IPS-18a (cell line): Measurements from ENCODE around the gene MED15.
"Not testable (repeated sequence)": the region's sequence is repeated elsewhere in the genome, so short reads cannot be mapped to it uniquely, and the experiment has no call there.

Source experiments
- H3K27ac ChIP-seq: one replicate; pipeline ENCODE4 v1.5.1; 2013; ENCODE audit warnings: low read length
- H3K27me3 ChIP-seq: one replicate; pipeline ENCODE4 v1.6.1; 2013; ENCODE audit warnings: mild to moderate bottlenecking, low read length; ENCODE audit not compliant: control insufficient read depth, insufficient read depth
- H3K36me3 ChIP-seq: one replicate; pipeline ENCODE4 v1.6.1; 2013; ENCODE audit warnings: low read depth, low read length; ENCODE audit not compliant: control insufficient read depth
- H3K4me1 ChIP-seq: one replicate; pipeline ENCODE4 v1.6.1; 2013; ENCODE audit warnings: low read depth, low read length; ENCODE audit not compliant: control insufficient read depth
- H3K4me3 ChIP-seq: one replicate; pipeline ENCODE4 v1.5.1; 2013; ENCODE audit warnings: low read length
- H3K9ac ChIP-seq: one replicate; pipeline ENCODE4 v1.6.1; 2013; ENCODE audit warnings: mild to moderate bottlenecking, low read length, moderate library complexity
- H3K9me3 ChIP-seq: one replicate; pipeline ENCODE4 v1.6.1; 2013; ENCODE audit warnings: low read depth, low read length; ENCODE audit not compliant: control insufficient read depth

MED15 gene

DNA sequence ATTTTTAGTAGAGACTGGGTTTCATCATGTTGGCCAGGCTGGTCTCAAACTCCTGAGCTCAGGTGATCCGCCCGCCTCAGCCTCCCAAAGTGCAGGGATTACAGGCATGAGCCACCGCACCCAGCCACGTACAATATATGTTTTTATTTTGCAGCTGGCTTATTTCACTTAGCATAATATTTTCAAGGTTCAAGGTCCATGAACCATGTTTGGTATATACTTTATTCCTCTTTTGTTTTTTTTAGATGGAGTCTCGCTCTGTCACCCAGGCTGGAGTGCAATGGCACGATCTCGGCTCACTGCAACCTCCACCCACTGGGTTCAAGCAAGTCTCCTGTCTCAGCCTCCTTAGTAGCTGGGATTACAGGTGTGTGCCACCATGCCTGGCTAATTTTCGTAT, 31.5 kb downstream of the MED15 start:
- H3K9me3 ChIP-seq, H3K4me3 ChIP-seq, H3K9ac ChIP-seq, H3K27me3 ChIP-seq, H3K27ac ChIP-seq, H3K4me1 ChIP-seq, H3K36me3 ChIP-seq: not testable (repeated sequence)

DNA sequence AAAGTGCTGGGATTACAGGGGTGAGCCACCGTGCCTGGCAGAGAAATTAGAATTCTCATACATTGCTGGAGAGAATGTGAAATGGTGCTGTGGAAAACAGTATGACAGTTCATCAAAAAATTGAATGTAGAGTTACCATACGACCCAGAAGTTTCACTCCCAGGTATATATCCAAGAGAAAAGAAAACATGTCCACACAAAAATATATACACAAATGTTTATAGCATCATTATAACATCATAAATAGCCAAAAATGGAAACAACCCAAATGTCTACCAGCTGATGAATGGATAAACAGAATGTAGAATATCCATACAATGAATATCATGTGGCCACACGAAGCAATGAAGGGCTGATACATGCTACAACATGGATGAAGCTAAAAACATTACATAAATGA, 34.6 kb downstream of the MED15 start:
- H3K4me3 ChIP-seq: no peak overlapping the region
- H3K27ac ChIP-seq: no peak overlapping the region
- no peaks in the 10 kb centered on the region for H3K4me1 ChIP-seq
- H3K9ac ChIP-seq: no peak overlapping the region
- no peaks in the 10 kb centered on the region for H3K9me3 ChIP-seq
- H3K36me3 ChIP-seq: peaks cover 7% of the 10 kb centered on the region
- no peaks in the 10 kb centered on the region for H3K27me3 ChIP-seq

DNA sequence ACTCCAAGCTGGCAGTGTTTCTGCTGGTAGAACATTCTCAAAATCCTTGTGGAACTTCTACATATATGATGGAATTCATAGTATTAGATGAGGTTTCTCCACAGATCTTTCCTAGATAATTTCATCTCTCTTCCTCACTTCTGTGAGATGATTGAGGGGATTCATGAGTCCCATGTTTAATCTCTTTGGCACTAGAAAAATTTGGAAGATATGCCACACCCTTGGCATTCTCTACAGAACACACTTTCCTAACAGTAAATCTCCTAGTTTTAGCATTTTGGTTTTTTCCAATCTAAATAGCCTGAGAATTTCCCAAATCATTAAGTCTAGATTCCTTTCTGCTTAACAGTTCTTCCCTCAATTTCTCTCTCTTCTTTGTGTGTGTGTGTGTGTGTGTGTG, 35.3 kb downstream of the MED15 start:
- H3K4me1 ChIP-seq: no peaks in the 10 kb centered on the region
- H3K27ac ChIP-seq: no peak overlapping the region
- H3K9me3 ChIP-seq: no peaks in the 10 kb centered on the region
- H3K4me3 ChIP-seq: no peak overlapping the region
- H3K27me3 ChIP-seq: no peaks in the 10 kb centered on the region
- H3K9ac ChIP-seq: no peak overlapping the region
- H3K36me3 ChIP-seq: peaks cover under 1% of the 10 kb centered on the region

DNA sequence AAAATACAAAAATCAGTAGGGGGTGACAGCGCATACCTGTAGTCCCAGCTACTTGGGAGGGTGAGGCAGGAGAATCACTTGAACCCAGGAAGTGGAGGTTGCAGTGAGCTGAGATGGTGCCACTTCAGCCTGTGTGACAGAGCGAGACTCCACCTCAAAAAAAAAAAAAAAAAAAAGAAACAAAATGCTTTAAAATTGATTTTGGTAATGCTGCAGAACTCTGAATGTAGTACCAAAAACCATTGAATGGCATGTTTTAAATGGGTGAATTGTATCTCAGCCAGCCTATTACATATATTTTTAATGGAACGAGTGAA, 37.9 kb downstream of the MED15 start:
- not testable (repeated sequence) for H3K4me3 ChIP-seq, H3K36me3 ChIP-seq, H3K9me3 ChIP-seq, H3K4me1 ChIP-seq, H3K27ac ChIP-seq, H3K9ac ChIP-seq, H3K27me3 ChIP-seq

DNA sequence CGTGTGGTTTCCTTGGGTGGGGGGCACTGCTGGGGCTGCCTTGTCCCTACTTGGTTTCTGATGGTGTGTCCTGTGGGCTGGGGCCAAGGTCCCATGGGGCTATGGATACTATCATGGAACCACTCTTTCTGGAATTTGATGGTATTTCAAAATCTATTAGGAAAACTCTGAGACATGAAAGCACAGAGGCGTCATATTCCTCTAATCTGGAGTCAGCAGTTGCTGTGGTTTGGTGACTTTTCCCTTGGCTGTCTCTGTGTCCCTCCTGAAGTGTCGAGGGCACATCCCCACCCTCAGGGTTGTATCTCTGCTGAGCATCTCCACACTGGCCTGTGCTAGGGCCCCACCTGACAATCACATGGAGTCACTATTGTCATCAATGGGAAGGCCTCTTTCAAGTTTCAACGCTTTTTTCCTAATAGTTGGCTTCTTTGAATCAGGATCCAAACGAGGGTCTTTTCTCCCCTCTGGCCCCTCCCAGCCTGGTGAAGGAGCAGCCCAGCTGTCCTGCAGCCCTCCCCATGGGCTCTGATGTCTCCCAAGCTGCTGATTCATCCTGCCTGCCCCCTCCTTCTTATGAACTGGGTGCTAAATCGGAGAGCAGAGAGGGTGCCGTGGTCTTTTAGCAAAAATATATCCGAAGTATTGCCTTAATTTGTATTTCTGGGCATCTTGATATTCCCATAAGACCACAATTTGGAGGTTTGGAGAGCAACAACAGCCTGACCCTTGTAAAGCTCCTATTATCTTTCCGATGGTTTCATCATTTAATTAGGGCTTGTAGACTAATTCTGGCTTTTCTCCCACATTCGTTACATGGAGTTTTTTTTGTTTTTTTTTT, 38.5 kb downstream of the MED15 start:
- H3K27me3 ChIP-seq: no peaks in the 10 kb centered on the region
- no peak overlapping the region for H3K9ac ChIP-seq
- H3K4me3 ChIP-seq: no peak overlapping the region
- H3K9me3 ChIP-seq: no peaks in the 10 kb centered on the region
- no peaks in the 10 kb centered on the region for H3K4me1 ChIP-seq
- H3K27ac ChIP-seq: no peak overlapping the region
- no peaks in the 10 kb centered on the region for H3K36me3 ChIP-seq

DNA sequence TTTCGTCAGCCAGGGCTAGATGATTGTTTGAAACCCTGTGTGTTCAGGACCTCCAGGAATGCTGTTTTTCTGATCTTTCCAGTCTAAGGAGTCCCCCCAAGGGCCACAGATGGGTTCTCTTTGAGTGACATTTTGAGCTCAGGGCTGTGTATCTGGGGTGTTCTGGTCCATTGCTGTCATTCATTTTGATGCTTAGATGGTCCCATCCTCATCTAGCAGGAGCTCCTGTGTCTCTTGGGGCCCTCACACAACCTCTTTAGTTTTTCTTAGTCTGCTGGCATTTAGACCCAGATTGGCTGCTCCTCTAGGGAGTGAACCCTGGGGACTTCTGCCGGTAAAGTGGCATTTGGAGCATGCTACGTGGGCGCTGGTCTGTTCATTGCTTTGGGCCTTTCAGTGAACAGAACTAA, 39.1 kb downstream of the MED15 start:
- Histone ChIP-seq H3K36me3 (no peaks in the 10 kb centered on the region), H3K9me3 (no peaks in the 10 kb centered on the region), H3K4me1 (no peaks in the 10 kb centered on the region), H3K27me3 (no peaks in the 10 kb centered on the region), H3K27ac (no peak overlapping the region), H3K9ac (no peak overlapping the region), H3K4me3 (no peak overlapping the region)

DNA sequence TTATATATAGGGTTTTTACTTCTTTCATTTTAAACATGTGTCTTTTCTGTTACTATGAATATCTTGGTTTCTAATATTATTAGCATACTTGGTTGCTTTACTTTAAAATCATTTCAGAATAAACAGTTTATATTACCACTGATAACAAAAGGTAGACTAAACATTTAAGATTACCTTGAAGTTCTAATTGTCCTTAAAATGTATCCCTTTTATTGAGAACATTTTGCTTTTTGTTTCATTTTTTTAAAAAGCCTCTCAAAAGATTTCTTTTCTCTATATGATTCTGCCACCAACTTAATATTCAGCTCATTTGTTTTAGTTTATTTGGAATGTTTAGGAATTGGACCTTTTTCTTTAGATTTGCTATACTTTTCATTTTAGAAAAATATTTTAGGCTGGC, 39.6 kb downstream of the MED15 start:
- no peaks in the 10 kb centered on the region for H3K9me3 ChIP-seq
- no peak overlapping the region for H3K27ac ChIP-seq
- H3K27me3 ChIP-seq: no peaks in the 10 kb centered on the region
- H3K4me1 ChIP-seq: no peaks in the 10 kb centered on the region
- no peaks in the 10 kb centered on the region for H3K36me3 ChIP-seq
- no peak overlapping the region for H3K4me3 ChIP-seq
- H3K9ac ChIP-seq: no peak overlapping the region

DNA sequence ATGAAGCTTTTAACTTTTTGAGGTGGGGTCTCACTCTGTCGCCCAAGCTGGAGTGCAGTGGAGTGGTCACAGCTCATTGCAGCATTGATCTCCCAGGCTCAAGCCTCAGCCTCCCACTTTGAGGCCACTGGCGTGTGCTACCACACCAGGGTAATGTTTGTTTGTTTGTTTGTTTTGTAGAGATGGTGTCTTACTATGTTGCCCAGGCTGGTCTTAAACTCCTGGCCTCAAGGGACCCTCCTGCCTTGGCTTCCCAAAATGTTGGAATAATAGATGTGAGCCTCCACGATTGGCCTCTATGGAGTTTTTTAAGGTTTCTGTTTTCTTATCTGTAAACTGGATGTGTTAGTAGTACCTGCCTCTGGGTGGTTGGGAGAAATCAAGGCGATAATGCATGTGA, 41.4 kb downstream of the MED15 start:
- H3K9me3 ChIP-seq: no peaks in the 10 kb centered on the region
- H3K36me3 ChIP-seq: peaks cover 16% of the 10 kb centered on the region
- H3K9ac ChIP-seq: no peak overlapping the region
- no peak overlapping the region for H3K27ac ChIP-seq
- no peak overlapping the region for H3K4me3 ChIP-seq
- H3K27me3 ChIP-seq: no peaks in the 10 kb centered on the region
- H3K4me1 ChIP-seq: no peaks in the 10 kb centered on the region

DNA sequence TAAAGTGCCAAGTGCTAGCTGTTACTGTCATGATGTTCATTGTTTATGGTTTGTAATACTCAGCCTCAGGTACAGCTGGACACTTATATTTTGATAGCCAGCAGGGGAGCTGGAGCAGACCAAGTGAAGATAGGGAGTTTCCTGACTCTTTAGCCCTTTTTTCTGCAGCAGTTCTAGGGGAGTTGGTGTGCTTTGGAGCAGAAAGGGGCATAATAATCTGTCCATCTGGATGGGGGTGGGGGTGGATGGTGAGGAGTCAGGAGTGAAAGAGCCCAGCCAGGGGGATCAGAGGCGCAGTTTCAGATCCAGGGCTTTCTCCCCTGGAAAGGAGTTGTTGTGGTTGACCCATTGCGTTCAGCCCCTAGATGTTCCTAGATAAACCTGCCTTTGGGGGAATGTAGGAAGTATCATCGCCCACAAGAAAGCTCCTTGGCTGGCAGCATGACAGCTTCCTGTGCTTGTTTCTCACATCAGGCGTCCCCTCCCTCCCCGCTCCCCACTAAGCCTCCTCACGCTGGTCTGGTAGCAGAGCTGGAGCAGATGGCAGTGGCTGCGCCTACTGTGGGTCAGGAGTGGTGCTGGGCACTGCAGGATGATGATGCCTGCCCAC, 41.9 kb downstream of the MED15 start:
- Histone ChIP-seq H3K4me3 (no peak overlapping the region), H3K36me3 (peaks cover 16% of the 10 kb centered on the region), H3K27me3 (no peaks in the 10 kb centered on the region), H3K9ac (no peak overlapping the region), H3K4me1 (no peaks in the 10 kb centered on the region), H3K27ac (no peak overlapping the region), H3K9me3 (no peaks in the 10 kb centered on the region)

DNA sequence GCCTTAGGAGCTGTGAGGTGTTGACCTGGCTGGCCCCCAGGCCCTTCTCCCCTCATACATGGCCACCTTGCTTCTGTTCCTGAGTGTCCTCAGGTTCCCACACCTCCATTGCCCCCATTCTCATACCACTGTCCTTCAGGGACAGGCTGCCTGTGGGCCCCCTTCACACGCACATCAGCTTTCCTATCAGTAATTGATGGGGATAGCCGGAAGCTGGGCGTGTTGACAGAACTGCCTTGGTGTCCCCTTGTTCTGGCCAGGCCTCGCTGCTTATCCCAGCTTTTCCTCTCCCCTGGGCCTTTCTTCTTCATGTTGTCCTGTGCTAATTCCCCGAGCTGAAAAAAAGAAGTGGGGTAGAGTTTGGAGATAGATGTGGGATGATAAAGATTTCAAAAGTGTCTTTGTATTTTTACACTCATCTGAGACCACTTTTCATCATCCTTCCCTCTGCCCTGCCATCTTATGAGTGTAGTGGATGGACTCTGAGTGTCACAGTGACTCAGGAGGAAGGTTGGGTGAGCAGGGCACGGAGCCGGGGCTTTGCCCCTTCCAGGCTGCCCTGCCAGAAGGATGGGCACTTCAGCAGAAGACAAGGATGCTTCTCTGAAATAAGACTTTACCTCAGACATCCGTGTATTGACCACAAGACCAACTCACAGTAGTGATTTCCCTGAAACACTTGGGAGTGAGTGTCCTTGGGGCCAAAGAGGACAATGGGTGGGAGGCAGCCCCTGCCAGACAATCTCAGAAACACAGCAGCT, 42.8 kb downstream of the MED15 start:
- Histone ChIP-seq H3K4me1 (no peaks in the 10 kb centered on the region), H3K27me3 (no peaks in the 10 kb centered on the region), H3K9me3 (no peaks in the 10 kb centered on the region), H3K4me3 (no peak overlapping the region), H3K27ac (no peak overlapping the region), H3K9ac (no peak overlapping the region), H3K36me3 (peaks cover 16% of the 10 kb centered on the region)

DNA sequence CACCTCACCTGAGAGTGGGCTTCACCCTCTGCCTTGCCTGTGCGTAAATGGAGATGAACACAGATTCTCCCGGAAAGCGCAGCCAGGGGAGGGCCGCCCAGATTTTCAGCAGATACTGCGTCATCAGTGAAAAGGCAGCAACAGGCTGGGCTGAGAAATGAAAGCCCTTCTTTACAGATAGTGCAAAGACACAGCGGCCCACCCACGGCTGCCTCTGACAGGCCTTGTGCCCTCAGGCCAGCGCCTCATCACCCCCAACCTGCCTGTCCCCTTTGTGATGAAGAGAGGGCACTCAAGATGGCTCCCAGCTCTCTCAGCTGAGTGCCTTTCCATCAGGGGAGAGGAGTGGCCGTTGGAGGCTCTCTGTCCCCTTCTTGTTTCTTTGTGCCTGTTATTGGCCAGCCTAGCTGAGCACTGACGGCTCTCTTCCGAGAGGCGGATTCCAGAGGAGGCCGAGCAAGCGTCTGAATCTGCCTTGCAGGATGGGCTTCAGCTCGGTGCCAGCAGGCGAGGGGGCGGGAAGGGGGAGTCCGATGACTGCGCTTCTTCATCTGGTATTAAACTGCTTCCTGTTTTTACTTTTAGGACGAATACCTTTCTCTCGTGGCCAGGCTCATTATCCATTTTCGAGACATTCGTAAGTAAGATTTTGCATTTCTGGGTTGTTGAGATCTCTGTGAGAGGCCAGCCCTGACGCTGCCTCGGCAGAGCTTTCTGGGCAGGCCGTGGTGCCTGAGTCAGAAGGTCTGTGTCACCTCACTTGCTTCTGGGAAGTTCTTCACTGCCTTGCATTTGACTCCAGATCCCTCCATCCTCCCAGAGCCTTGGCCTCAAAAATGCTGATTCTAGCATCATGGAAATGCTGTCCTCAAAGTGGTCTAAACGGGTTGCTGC, 43.7 kb downstream of the MED15 start:
- Histone ChIP-seq H3K4me3 (no peak overlapping the region), H3K27ac (no peak overlapping the region), H3K9me3 (no peaks in the 10 kb centered on the region), H3K27me3 (no peaks in the 10 kb centered on the region), H3K36me3 (peaks cover 16% of the 10 kb centered on the region), H3K4me1 (no peaks in the 10 kb centered on the region), H3K9ac (no peak overlapping the region)
